Suprapubic skin (tissue), 4 donors: ENCODE data around the gene GPBAR1. TPM values are rescaled to one million over a fixed set of nuclear protein-coding genes. Genes with fewer than 3 reads are reported as not detected.

ENCODE experiments used
- DNase-seq, 2 donors: peaks; one replicate each; pipeline ENCODE4 v3.0.0-alpha.2; 2019; ENCODE audit warnings: low spot score in 2 of 2
- H3K27ac ChIP-seq: fragments of 200-600 bp; sonication (generic); one replicate; pipeline ENCODE4 v1.5.1; 2019
- H3K27me3 ChIP-seq: fragments of 200-600 bp; sonication (generic); one replicate; pipeline ENCODE4 v1.5.1; 2019
- H3K36me3 ChIP-seq: fragments of 200-600 bp; sonication (generic); one replicate; pipeline ENCODE4 v1.5.1; 2019
- H3K4me1 ChIP-seq: fragments of 200-600 bp; sonication (generic); one replicate; pipeline ENCODE4 v1.5.1; 2019
- H3K4me3 ChIP-seq: fragments of 200-600 bp; sonication (generic); one replicate; pipeline ENCODE4 v1.5.1; 2019; ENCODE audit warnings: mild to moderate bottlenecking
- H3K9me3 ChIP-seq: fragments of 200-600 bp; sonication (generic); one replicate; pipeline ENCODE4 v1.5.1; 2019
- CTCF ChIP-seq, 2 donors: fragments of 200-600 bp in 1 of 2; fragments of 450-650 bp in 1 of 2; sonication (generic) in 1 of 2; IDR thresholded peaks; one replicate each; pipeline ENCODE4 v1.5.1; 2016 to 2019; ENCODE audit warnings: antibody characterized with exemption in 2 of 2, mild to moderate bottlenecking in 1 of 2, moderate library complexity in 1 of 2
- EP300 ChIP-seq: sonication (generic); formaldehyde crosslinking; IDR thresholded peaks from one replicate; pipeline ENCODE4 v1.6.1; 2017; ENCODE audit warnings: antibody characterized with exemption
- POLR2A ChIP-seq, 2 donors: fragments of 450-650 bp; IDR thresholded peaks; one replicate each; pipeline ENCODE4 v1.6.1; 2017; ENCODE audit warnings: antibody characterized with exemption in 2 of 2, mild to moderate bottlenecking in 2 of 2, moderate library complexity in 2 of 2
- POLR2AphosphoS5 ChIP-seq, 3 donors: sonication (generic); formaldehyde crosslinking; IDR thresholded peaks; one replicate each; pipeline ENCODE4 v1.6.1; 2017; ENCODE audit warnings: antibody characterized with exemption in 3 of 3
- WGBS: methylation state at CpG from one replicate; pipeline ENCODE4 v1.1.5; 2018; 5-methylcytosine and 5-hydroxymethylcytosine counted together
- total RNA-seq, 4 donors: library from RNA; depleted of rRNA; stranded (reverse); fragments of >200 nt; gene quantifications; one replicate each; pipeline ENCODE4 v1.1.0, GENCODE V29; 2016

The GPBAR1 gene
- total RNA-seq, 4 donors from 2014 or later = 0.98 to 2.0 (median 1.6) TPM; not detected in 1

GRCh38 chr2:218275371-218276072 lies 14.7 kb downstream of the GPBAR1 start:
- H3K9me3 ChIP-seq = no peaks in the 10 kb centered on the region
- 70% methylated on average over 7 of the region's 9 CpGs for WGBS
- H3K27ac ChIP-seq = peak overlapping the region; percentile 15
- peaks cover 62% of the 10 kb centered on the region for H3K4me1 ChIP-seq
- TF ChIP-seq CTCF (IDR thresholded peaks at IDR 0.05) (no peak), POLR2AphosphoS5 (IDR thresholded peaks at IDR 0.05) (no peak), EP300 (no peak), POLR2A (IDR thresholded peaks at IDR 0.05) (no peak)
- H3K36me3 ChIP-seq = peaks cover 71% of the 10 kb centered on the region
- DNase-seq = no peak
- no peak overlapping the region for H3K4me3 ChIP-seq
- no peaks in the 10 kb centered on the region for H3K27me3 ChIP-seq

- WGBS = 67% methylated on average over 11 of the region's 12 CpGs
- Histone ChIP-seq H3K9me3 (no peaks in the 10 kb centered on the region), H3K36me3 (peaks cover 84% of the 10 kb centered on the region), H3K27ac (peak overlapping the region; percentile 2), H3K27me3 (no peaks in the 10 kb centered on the region), H3K4me3 (no peak overlapping the region), H3K4me1 (peaks cover 57% of the 10 kb centered on the region)
- no peak for TF ChIP-seq POLR2A (IDR thresholded peaks at IDR 0.05)
- TF ChIP-seq EP300 = no peak
- TF ChIP-seq POLR2AphosphoS5 (IDR thresholded peaks at IDR 0.05) = no peak
- TF ChIP-seq CTCF (IDR thresholded peaks at IDR 0.05) = no peak
- DNase-seq = no peak
Observed at GRCh38 chr2:218276986-218277755, 16.4 kb downstream of the GPBAR1 start.

GRCh38 chr2:218277921-218278320 lies 17.1 kb downstream of the GPBAR1 start:
- WGBS = 68% methylated on average over 7 of the region's 7 CpGs
- DNase-seq = no peak

GRCh38 chr2:218278531-218279360 lies 17.9 kb downstream of the GPBAR1 start:
- peaks cover 57% of the 10 kb centered on the region for H3K4me1 ChIP-seq
- H3K27ac ChIP-seq = peak overlapping the region; percentile 10
- H3K9me3 ChIP-seq = no peaks in the 10 kb centered on the region
- WGBS = 79% methylated on average over 10 of the region's 16 CpGs
- H3K36me3 ChIP-seq = peaks cover 81% of the 10 kb centered on the region
- TF ChIP-seq POLR2AphosphoS5 (IDR thresholded peaks at IDR 0.05) (no peak), EP300 (no peak), CTCF (IDR thresholded peaks at IDR 0.05) (no peak), POLR2A (IDR thresholded peaks at IDR 0.05) (no peak)
- H3K27me3 ChIP-seq = no peaks in the 10 kb centered on the region
- DNase-seq = no peak
- no peak overlapping the region for H3K4me3 ChIP-seq

More at GRCh38 chr2:218277921-218278320, 17.1 kb downstream of the GPBAR1 start:
- TF ChIP-seq CTCF (IDR thresholded peaks at IDR 0.05) (no peak), POLR2AphosphoS5 (IDR thresholded peaks at IDR 0.05) (no peak), EP300 (no peak), POLR2A (IDR thresholded peaks at IDR 0.05) (no peak)
- Histone ChIP-seq H3K4me1 (peaks cover 57% of the 10 kb centered on the region), H3K9me3 (no peaks in the 10 kb centered on the region), H3K27me3 (no peaks in the 10 kb centered on the region), H3K4me3 (no peak overlapping the region), H3K27ac (peak overlapping the region; percentile 2), H3K36me3 (peaks cover 84% of the 10 kb centered on the region)
